HEK293 (cell line): ENCODE results near the gene ZDHHC24.

Experiments used
- FEZF1 ChIP-seq: fragments of 450-650 bp; formaldehyde crosslinking; IDR thresholded peaks from 2 replicates; pipeline ENCODE4 v1.5.1; 2016; ENCODE audit warnings: missing biosample characterization, missing genetic modification characterization
- GFI1B ChIP-seq: fragments of 450-650 bp; formaldehyde crosslinking; IDR thresholded peaks from 2 replicates; pipeline ENCODE4 v1.5.1; 2016; ENCODE audit warnings: missing biosample characterization, missing genetic modification characterization
- GLIS1 ChIP-seq: fragments of 450-650 bp; formaldehyde crosslinking; IDR thresholded peaks from 2 replicates; pipeline ENCODE4 v1.5.1; 2016; ENCODE audit warnings: missing biosample characterization, missing genetic modification characterization
- GLIS2 ChIP-seq: fragments of 450-650 bp; formaldehyde crosslinking; IDR thresholded peaks from 2 replicates; pipeline ENCODE4 v1.5.1; 2016; ENCODE audit warnings: missing biosample characterization, missing genetic modification characterization
- KLF1 ChIP-seq: fragments of 450-650 bp; formaldehyde crosslinking; IDR thresholded peaks from 2 replicates; pipeline ENCODE4 v1.5.1; 2016; ENCODE audit warnings: missing biosample characterization, missing genetic modification characterization
- KLF16 ChIP-seq: fragments of 450-650 bp; formaldehyde crosslinking; IDR thresholded peaks from 2 replicates; pipeline ENCODE4 v1.5.1; 2017; ENCODE audit warnings: missing biosample characterization, missing genetic modification characterization
- MYNN ChIP-seq: fragments of 450-650 bp; formaldehyde crosslinking; IDR thresholded peaks from 2 replicates; pipeline ENCODE4 v1.5.1; 2016; ENCODE audit warnings: missing biosample characterization, missing genetic modification characterization, borderline replicate concordance
- OVOL3 ChIP-seq: fragments of 450-650 bp; formaldehyde crosslinking; IDR thresholded peaks from 2 replicates; pipeline ENCODE4 v1.5.1; 2016; ENCODE audit warnings: missing biosample characterization, missing genetic modification characterization
- SALL2 ChIP-seq: fragments of 450-650 bp; formaldehyde crosslinking; IDR thresholded peaks from 2 replicates; pipeline ENCODE4 v1.5.0; 2017; ENCODE audit warnings: missing biosample characterization, mild to moderate bottlenecking, missing genetic modification characterization, borderline replicate concordance
- YY2 ChIP-seq: fragments of 450-650 bp; formaldehyde crosslinking; IDR thresholded peaks from 2 replicates; pipeline ENCODE4 v1.5.1; 2016; ENCODE audit warnings: missing biosample characterization, missing genetic modification characterization
- ZBTB17 ChIP-seq: fragments of 450-650 bp; formaldehyde crosslinking; IDR thresholded peaks from 2 replicates; pipeline ENCODE4 v1.5.1; 2016; ENCODE audit warnings: missing biosample characterization, missing genetic modification characterization
- ZNF114 ChIP-seq: fragments of 450-650 bp; formaldehyde crosslinking; IDR thresholded peaks from 2 replicates; pipeline ENCODE4 v1.5.0; 2017; ENCODE audit warnings: missing biosample characterization, missing genetic modification characterization
- ZNF138 ChIP-seq: fragments of 450-650 bp; formaldehyde crosslinking; IDR thresholded peaks from 2 replicates; pipeline ENCODE4 v1.5.1; 2016; ENCODE audit warnings: missing biosample characterization, missing genetic modification characterization, borderline replicate concordance
- ZNF146 ChIP-seq: fragments of 450-650 bp; formaldehyde crosslinking; IDR thresholded peaks from 2 replicates; pipeline ENCODE4 v1.5.1; 2016; ENCODE audit warnings: missing biosample characterization, missing genetic modification characterization
- ZNF157 ChIP-seq: fragments of 450-650 bp; formaldehyde crosslinking; IDR thresholded peaks from 2 replicates; pipeline ENCODE4 v1.5.1; 2016; ENCODE audit warnings: missing biosample characterization, missing genetic modification characterization
- ZNF239 ChIP-seq: fragments of 450-650 bp; formaldehyde crosslinking; IDR thresholded peaks from 2 replicates; pipeline ENCODE4 v1.5.1; 2016; ENCODE audit warnings: missing biosample characterization, missing genetic modification characterization
- ZNF248 ChIP-seq: fragments of 450-650 bp; formaldehyde crosslinking; IDR thresholded peaks from 2 replicates; pipeline ENCODE4 v1.5.1; 2017; ENCODE audit warnings: missing biosample characterization, missing genetic modification characterization
- ZNF292 ChIP-seq: fragments of 450-650 bp; formaldehyde crosslinking; IDR thresholded peaks from 2 replicates; pipeline ENCODE4 v1.5.1; 2016; ENCODE audit warnings: low read depth, missing biosample characterization, missing genetic modification characterization, borderline replicate concordance
- ZNF354C ChIP-seq: fragments of 450-650 bp; formaldehyde crosslinking; IDR thresholded peaks from 2 replicates; pipeline ENCODE4 v1.5.1; 2016; ENCODE audit warnings: missing biosample characterization, missing genetic modification characterization, low read depth, borderline replicate concordance
- ZNF366 ChIP-seq: fragments of 450-650 bp; formaldehyde crosslinking; conservative IDR thresholded peaks from 2 replicates; pipeline ENCODE4 v1.5.1; 2016; ENCODE audit warnings: missing biosample characterization, missing genetic modification characterization
- ZNF48 ChIP-seq: fragments of 450-650 bp; formaldehyde crosslinking; IDR thresholded peaks from 2 replicates; pipeline ENCODE4 v1.5.1; 2016; ENCODE audit warnings: missing biosample characterization, missing genetic modification characterization
- ZNF514 ChIP-seq: fragments of 450-650 bp; formaldehyde crosslinking; IDR thresholded peaks from 2 replicates; pipeline ENCODE4 v1.5.1; 2016; ENCODE audit warnings: missing biosample characterization, missing genetic modification characterization
- ZNF530 ChIP-seq: fragments of 450-650 bp; formaldehyde crosslinking; IDR thresholded peaks from 2 replicates; pipeline ENCODE4 v1.5.1; 2016; ENCODE audit warnings: low read depth, missing biosample characterization, missing genetic modification characterization
- ZNF560 ChIP-seq: fragments of 450-650 bp; formaldehyde crosslinking; IDR thresholded peaks from 2 replicates; pipeline ENCODE4 v1.5.1; 2017; ENCODE audit warnings: missing biosample characterization, missing genetic modification characterization, borderline replicate concordance
- ZNF596 ChIP-seq: fragments of 450-650 bp; IDR thresholded peaks from 2 replicates; pipeline ENCODE4 v1.5.0; 2018; ENCODE audit warnings: missing biosample characterization, mild to moderate bottlenecking, missing genetic modification characterization, moderate library complexity
- ZNF621 ChIP-seq: fragments of 450-650 bp; formaldehyde crosslinking; IDR thresholded peaks from 2 replicates; pipeline ENCODE4 v1.5.1; 2017; ENCODE audit warnings: missing biosample characterization, missing genetic modification characterization
- ZNF654 ChIP-seq: fragments of 450-650 bp; formaldehyde crosslinking; IDR thresholded peaks from 2 replicates; pipeline ENCODE4 v1.5.1; 2016; ENCODE audit warnings: low read depth, missing biosample characterization, missing genetic modification characterization
- ZNF664 ChIP-seq: fragments of 450-650 bp; formaldehyde crosslinking; IDR thresholded peaks from 2 replicates; pipeline ENCODE4 v1.5.1; 2016; ENCODE audit warnings: missing biosample characterization, missing genetic modification characterization
- ZNF747 ChIP-seq: fragments of 450-650 bp; formaldehyde crosslinking; IDR thresholded peaks from 2 replicates; pipeline ENCODE4 v1.5.1; 2016; ENCODE audit warnings: missing biosample characterization, missing genetic modification characterization
- ZNF791 ChIP-seq: fragments of 450-650 bp; formaldehyde crosslinking; IDR thresholded peaks from 2 replicates; pipeline ENCODE4 v1.5.1; 2016; ENCODE audit warnings: missing biosample characterization, missing genetic modification characterization
- ZNF792 ChIP-seq: fragments of 450-650 bp; formaldehyde crosslinking; IDR thresholded peaks from 2 replicates; pipeline ENCODE4 v1.5.1; 2016; ENCODE audit warnings: missing biosample characterization, missing genetic modification characterization
- ZNF830 ChIP-seq: fragments of 450-650 bp; IDR thresholded peaks from 2 replicates; pipeline ENCODE4 v1.5.0; 2018; ENCODE audit warnings: missing biosample characterization, missing genetic modification characterization, low read depth, mild to moderate bottlenecking, moderate library complexity
- ZNF843 ChIP-seq: fragments of 450-650 bp; formaldehyde crosslinking; IDR thresholded peaks from 2 replicates; pipeline ENCODE4 v1.5.1; 2016; ENCODE audit warnings: missing biosample characterization, missing genetic modification characterization
- TF ChIP-seq, protein P1 (sequence below): fragments of 450-650 bp; formaldehyde crosslinking; IDR thresholded peaks from 2 replicates; pipeline ENCODE4 v1.5.0; 2017; ENCODE audit warnings: missing biosample characterization, missing genetic modification characterization, borderline replicate concordance
- TF ChIP-seq, protein P2 (sequence below): fragments of 450-650 bp; formaldehyde crosslinking; IDR thresholded peaks from 2 replicates; pipeline ENCODE4 v1.5.1; 2016; ENCODE audit warnings: missing biosample characterization, missing genetic modification characterization
- TF ChIP-seq, protein P3 (sequence below): fragments of 450-650 bp; formaldehyde crosslinking; IDR thresholded peaks from 2 replicates; pipeline ENCODE4 v1.5.1; 2016; ENCODE audit warnings: missing biosample characterization, missing genetic modification characterization
- TF ChIP-seq, protein P4 (sequence below): fragments of 450-650 bp; formaldehyde crosslinking; IDR thresholded peaks from 2 replicates; pipeline ENCODE4 v1.5.1; 2016; ENCODE audit warnings: missing biosample characterization, missing genetic modification characterization

Gene ZDHHC24

DNA sequence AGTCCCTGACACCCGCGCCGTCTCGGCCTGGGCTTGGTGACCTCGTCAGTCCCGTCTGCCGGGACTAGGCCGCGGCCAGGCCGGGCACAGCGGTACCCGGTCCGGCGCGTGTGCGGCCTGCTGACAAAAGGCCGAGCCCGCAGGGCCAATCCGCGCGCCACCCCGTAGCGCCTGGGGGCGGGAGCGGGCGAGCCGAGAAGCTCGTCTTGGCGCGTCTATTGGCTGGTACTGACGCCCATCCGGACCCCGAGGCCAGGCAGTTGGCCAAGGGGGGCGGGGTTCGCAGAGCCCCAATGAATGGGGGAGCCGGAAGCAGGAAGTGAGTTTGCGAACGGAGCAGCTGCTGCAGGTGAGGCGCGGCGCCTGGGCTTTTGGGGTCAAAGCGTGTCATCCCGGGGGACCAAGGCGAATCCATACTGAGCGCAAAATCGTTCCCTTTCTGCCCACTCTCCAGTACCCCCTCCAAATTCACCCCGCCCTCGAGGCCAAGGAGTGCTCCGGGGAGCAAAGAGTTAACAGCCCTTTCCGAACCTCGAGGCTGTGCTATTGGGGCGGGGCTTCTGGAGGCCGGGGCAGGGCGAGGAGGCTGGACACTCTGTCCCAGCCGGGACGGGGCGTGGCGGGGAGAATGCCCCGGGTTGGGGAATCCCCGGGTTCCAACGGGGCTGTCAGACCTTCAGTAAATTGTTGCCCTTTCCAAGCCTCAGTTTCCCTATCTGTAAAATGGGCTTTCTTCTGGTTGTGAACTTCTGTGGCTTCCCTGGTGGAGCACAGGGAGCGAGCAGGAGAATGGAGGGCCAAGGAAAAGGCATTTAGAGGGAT is 65.5 kb downstream of the ZDHHC24 start, which contains the start of gene DPP3 (continued):
- TF ChIP-seq OVOL3 (tag by site-specific recombination) (no peak), ZNF239 (no peak), GLIS2 (tag by site-specific recombination) (peak; percentile 98), ZNF146 (tag by site-specific recombination) (no peak), ZNF114 (tag by site-specific recombination) (no peak), KLF16 (tag by site-specific recombination) (peak; percentile 58), FEZF1 (tag by site-specific recombination) (peak; percentile 80), ZNF48 (tag by site-specific recombination) (no peak), ZNF654 (tag by site-specific recombination) (no peak), ZNF138 (tag by site-specific recombination) (no peak), SALL2 (tag by site-specific recombination) (no peak), ZNF292 (tag by site-specific recombination) (no peak), ZNF530 (no peak), ZNF157 (tag by site-specific recombination) (no peak), ZNF354C (tag by site-specific recombination) (no peak), ZNF791 (tag by site-specific recombination) (no peak), ZNF621 (no peak), MYNN (tag by site-specific recombination) (no peak), KLF1 (no peak), ZNF843 (tag by site-specific recombination) (0 out of 2 replicates have a peak, but pooled peaks have one; percentile 25), ZNF248 (tag by site-specific recombination) (no peak), ZNF664 (no peak), ZNF596 (tag by site-specific recombination) (no peak), ZNF830 (no peak), ZBTB17 (tag by site-specific recombination) (peak; percentile 73), GFI1B (tag by site-specific recombination) (no peak; the same call in 1 of the 2 replicates), ZNF514 (tag by site-specific recombination) (no peak), GLIS1 (peak; percentile 59; the same call in 1 of the 2 replicates), ZNF366 (tag by site-specific recombination) (no peak), ZNF792 (tag by site-specific recombination) (no peak), ZNF747 (tag by site-specific recombination) (no peak), YY2 (tag by site-specific recombination) (no peak), ZNF560 (tag by site-specific recombination) (no peak)
- TF ChIP-seq, protein P1, sequence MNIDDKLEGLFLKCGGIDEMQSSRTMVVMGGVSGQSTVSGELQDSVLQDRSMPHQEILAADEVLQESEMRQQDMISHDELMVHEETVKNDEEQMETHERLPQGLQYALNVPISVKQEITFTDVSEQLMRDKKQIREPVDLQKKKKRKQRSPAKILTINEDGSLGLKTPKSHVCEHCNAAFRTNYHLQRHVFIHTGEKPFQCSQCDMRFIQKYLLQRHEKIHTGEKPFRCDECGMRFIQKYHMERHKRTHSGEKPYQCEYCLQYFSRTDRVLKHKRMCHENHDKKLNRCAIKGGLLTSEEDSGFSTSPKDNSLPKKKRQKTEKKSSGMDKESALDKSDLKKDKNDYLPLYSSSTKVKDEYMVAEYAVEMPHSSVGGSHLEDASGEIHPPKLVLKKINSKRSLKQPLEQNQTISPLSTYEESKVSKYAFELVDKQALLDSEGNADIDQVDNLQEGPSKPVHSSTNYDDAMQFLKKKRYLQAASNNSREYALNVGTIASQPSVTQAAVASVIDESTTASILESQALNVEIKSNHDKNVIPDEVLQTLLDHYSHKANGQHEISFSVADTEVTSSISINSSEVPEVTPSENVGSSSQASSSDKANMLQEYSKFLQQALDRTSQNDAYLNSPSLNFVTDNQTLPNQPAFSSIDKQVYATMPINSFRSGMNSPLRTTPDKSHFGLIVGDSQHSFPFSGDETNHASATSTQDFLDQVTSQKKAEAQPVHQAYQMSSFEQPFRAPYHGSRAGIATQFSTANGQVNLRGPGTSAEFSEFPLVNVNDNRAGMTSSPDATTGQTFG, result no peak
- TF ChIP-seq, protein P2, sequence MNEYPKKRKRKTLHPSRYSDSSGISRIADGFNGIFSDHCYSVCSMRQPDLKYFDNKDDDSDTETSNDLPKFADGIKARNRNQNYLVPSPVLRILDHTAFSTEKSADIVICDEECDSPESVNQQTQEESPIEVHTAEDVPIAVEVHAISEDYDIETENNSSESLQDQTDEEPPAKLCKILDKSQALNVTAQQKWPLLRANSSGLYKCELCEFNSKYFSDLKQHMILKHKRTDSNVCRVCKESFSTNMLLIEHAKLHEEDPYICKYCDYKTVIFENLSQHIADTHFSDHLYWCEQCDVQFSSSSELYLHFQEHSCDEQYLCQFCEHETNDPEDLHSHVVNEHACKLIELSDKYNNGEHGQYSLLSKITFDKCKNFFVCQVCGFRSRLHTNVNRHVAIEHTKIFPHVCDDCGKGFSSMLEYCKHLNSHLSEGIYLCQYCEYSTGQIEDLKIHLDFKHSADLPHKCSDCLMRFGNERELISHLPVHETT (tag by site-specific recombination), result peak; percentile 55; the same call in 1 of the 2 replicates
- TF ChIP-seq, protein P3, sequence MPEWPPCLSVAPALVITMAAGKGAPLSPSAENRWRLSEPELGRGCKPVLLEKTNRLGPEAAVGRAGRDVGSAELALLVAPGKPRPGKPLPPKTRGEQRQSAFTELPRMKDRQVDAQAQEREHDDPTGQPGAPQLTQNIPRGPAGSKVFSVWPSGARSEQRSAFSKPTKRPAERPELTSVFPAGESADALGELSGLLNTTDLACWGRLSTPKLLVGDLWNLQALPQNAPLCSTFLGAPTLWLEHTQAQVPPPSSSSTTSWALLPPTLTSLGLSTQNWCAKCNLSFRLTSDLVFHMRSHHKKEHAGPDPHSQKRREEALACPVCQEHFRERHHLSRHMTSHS (tag by site-specific recombination), result no peak
- TF ChIP-seq, protein P4, sequence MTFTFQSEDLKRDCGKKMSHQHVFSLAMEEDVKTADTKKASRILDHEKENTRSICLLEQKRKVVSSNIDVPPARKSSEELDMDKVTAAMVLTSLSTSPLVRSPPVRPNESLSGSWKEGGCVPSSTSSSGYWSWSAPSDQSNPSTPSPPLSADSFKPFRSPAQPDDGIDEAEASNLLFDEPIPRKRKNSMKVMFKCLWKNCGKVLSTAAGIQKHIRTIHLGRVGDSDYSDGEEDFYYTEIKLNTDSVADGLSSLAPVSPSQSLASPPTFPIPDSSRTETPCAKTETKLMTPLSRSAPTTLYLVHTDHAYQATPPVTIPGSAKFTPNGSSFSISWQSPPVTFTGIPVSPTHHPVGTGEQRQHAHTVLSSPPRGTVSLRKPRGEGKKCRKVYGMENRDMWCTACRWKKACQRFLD, result no peak
